ENCODE measurements around the gene RBMS1.

RBMS1 gene

GRCh38 chr2:160502478-160502877 is 8.9 kb upstream of the RBMS1 start:
- no peak overlapping the region for H3K4ac ChIP-seq (ENCODE audit: low read length)
- H4K91ac ChIP-seq (ENCODE audit: low read depth, low read length, poor library complexity): no peak overlapping the region
- no peak overlapping the region for H3K4me3 ChIP-seq (ENCODE audit: low read length in 2 of 2)
- no peak overlapping the region for H3K4me2 ChIP-seq (ENCODE audit: insufficient read depth, low read length, poor library complexity, severe bottlenecking)
- H3K23ac ChIP-seq (ENCODE audit: low read depth, low read length, poor library complexity): no peak overlapping the region
- H2BK15ac ChIP-seq (ENCODE audit: low read length): no peak overlapping the region
- H3K14ac ChIP-seq (ENCODE audit: low read length): no peak overlapping the region
- no peak overlapping the region for H4K8ac ChIP-seq (ENCODE audit: low read depth, low read length)
- no peak overlapping the region for H2BK120ac ChIP-seq (ENCODE audit: low read depth, low read length)
- no CpG with 5 or more reads among the region's 5 CpGs for WGBS, 2 donors (ENCODE audit: extremely low coverage in 2 of 2, insufficient read length in 2 of 2, insufficient replicate concordance in 1 of 2)
- H2BK12ac ChIP-seq (ENCODE audit: low read length): no peak overlapping the region
- H3K79me1 ChIP-seq (ENCODE audit: low read depth, low read length): no peaks in the 10 kb centered on the region
- no peak overlapping the region for H3K9ac ChIP-seq (ENCODE audit: low read depth, low read length, poor library complexity)
- no peaks in the 10 kb centered on the region for H3K27me3 ChIP-seq (ENCODE audit: control insufficient read depth in 3 of 3, insufficient read depth in 3 of 3, low read depth in 1 of 3, low read length in 3 of 3)
- H3K27ac ChIP-seq (replicated peaks; ENCODE audit: low read length): no peak overlapping the region
- H3K9me3 ChIP-seq (replicated peaks in 1 of 2; ENCODE audit: control insufficient read depth in 2 of 2, insufficient read depth in 1 of 2, low read depth in 1 of 2, low read length in 2 of 2): no peaks in the 10 kb centered on the region
- H3K18ac ChIP-seq (ENCODE audit: low read length): no peak overlapping the region
- H3K36me3 ChIP-seq (replicated peaks in 1 of 2; ENCODE audit: control insufficient read depth in 2 of 2, insufficient read depth in 2 of 2, low read length in 2 of 2): no peaks in the 10 kb centered on the region
- H3K4me1 ChIP-seq (ENCODE audit: control insufficient read depth in 2 of 2, insufficient read depth in 1 of 2, low read depth in 1 of 2, low read length in 2 of 2): no peaks in the 10 kb centered on the region
- H2BK5ac ChIP-seq (ENCODE audit: low read length): no peak overlapping the region
- DNase-seq (ENCODE audit: low spot score): no peak
- no peak overlapping the region for H2AFZ ChIP-seq (ENCODE audit: low read length)
- H2AK5ac ChIP-seq (ENCODE audit: low read depth, low read length): no peak overlapping the region

GRCh38 chr2:160501370-160501769 is 7.8 kb upstream of the RBMS1 start:
- Histone ChIP-seq H2AFZ (ENCODE audit: low read length) (no peak overlapping the region), H3K4me1 (ENCODE audit: control insufficient read depth in 2 of 2, insufficient read depth in 1 of 2, low read depth in 1 of 2, low read length in 2 of 2) (no peaks in the 10 kb centered on the region), H3K14ac (ENCODE audit: low read length) (no peak overlapping the region), H3K79me1 (ENCODE audit: low read depth, low read length) (no peaks in the 10 kb centered on the region), H3K18ac (ENCODE audit: low read length) (no peak overlapping the region), H3K4me2 (ENCODE audit: insufficient read depth, low read length, poor library complexity, severe bottlenecking) (no peak overlapping the region), H2AK5ac (ENCODE audit: low read depth, low read length) (no peak overlapping the region), H2BK12ac (ENCODE audit: low read length) (no peak overlapping the region), H3K27me3 (ENCODE audit: control insufficient read depth in 3 of 3, insufficient read depth in 3 of 3, low read depth in 1 of 3, low read length in 3 of 3) (no peaks in the 10 kb centered on the region), H3K4ac (ENCODE audit: low read length) (no peak overlapping the region), H4K8ac (ENCODE audit: low read depth, low read length) (no peak overlapping the region), H3K9ac (ENCODE audit: low read depth, low read length, poor library complexity) (no peak overlapping the region), H2BK15ac (ENCODE audit: low read length) (no peak overlapping the region), H3K4me3 (ENCODE audit: low read length in 2 of 2) (no peak overlapping the region), H2BK120ac (ENCODE audit: low read depth, low read length) (no peak overlapping the region), H3K9me3 (replicated peaks in 1 of 2; ENCODE audit: control insufficient read depth in 2 of 2, insufficient read depth in 1 of 2, low read depth in 1 of 2, low read length in 2 of 2) (no peaks in the 10 kb centered on the region), H3K36me3 (replicated peaks in 1 of 2; ENCODE audit: control insufficient read depth in 2 of 2, insufficient read depth in 2 of 2, low read length in 2 of 2) (no peaks in the 10 kb centered on the region), H2BK5ac (ENCODE audit: low read length) (no peak overlapping the region), H3K27ac (replicated peaks; ENCODE audit: low read length) (no peak overlapping the region), H3K23ac (ENCODE audit: low read depth, low read length, poor library complexity) (no peak overlapping the region), H4K91ac (ENCODE audit: low read depth, low read length, poor library complexity) (no peak overlapping the region)
- no CpG with 5 or more reads among the region's 1 CpG for WGBS, 2 donors (ENCODE audit: extremely low coverage in 2 of 2, insufficient read length in 2 of 2, insufficient replicate concordance in 1 of 2)
- no peak for DNase-seq (ENCODE audit: low spot score)

GRCh38 chr2:160499865-160500264 is 6.3 kb upstream of the RBMS1 start:
- Histone ChIP-seq H3K9me3 (replicated peaks in 1 of 2; ENCODE audit: control insufficient read depth in 2 of 2, insufficient read depth in 1 of 2, low read depth in 1 of 2, low read length in 2 of 2) (no peaks in the 10 kb centered on the region), H3K27me3 (ENCODE audit: control insufficient read depth in 3 of 3, insufficient read depth in 3 of 3, low read depth in 1 of 3, low read length in 3 of 3) (no peaks in the 10 kb centered on the region), H2BK15ac (ENCODE audit: low read length) (no peak overlapping the region), H3K14ac (ENCODE audit: low read length) (no peak overlapping the region), H3K4me2 (ENCODE audit: insufficient read depth, low read length, poor library complexity, severe bottlenecking) (no peak overlapping the region), H3K79me1 (ENCODE audit: low read depth, low read length) (no peaks in the 10 kb centered on the region), H4K8ac (ENCODE audit: low read depth, low read length) (no peak overlapping the region), H2BK5ac (ENCODE audit: low read length) (no peak overlapping the region), H3K18ac (ENCODE audit: low read length) (no peak overlapping the region), H3K4ac (ENCODE audit: low read length) (no peak overlapping the region), H3K36me3 (replicated peaks in 1 of 2; ENCODE audit: control insufficient read depth in 2 of 2, insufficient read depth in 2 of 2, low read length in 2 of 2) (no peaks in the 10 kb centered on the region), H4K91ac (ENCODE audit: low read depth, low read length, poor library complexity) (no peak overlapping the region), H2BK120ac (ENCODE audit: low read depth, low read length) (no peak overlapping the region), H3K23ac (ENCODE audit: low read depth, low read length, poor library complexity) (no peak overlapping the region), H3K4me3 (ENCODE audit: low read length in 2 of 2) (no peak overlapping the region), H2BK12ac (ENCODE audit: low read length) (no peak overlapping the region), H2AK5ac (ENCODE audit: low read depth, low read length) (no peak overlapping the region), H3K4me1 (ENCODE audit: control insufficient read depth in 2 of 2, insufficient read depth in 1 of 2, low read depth in 1 of 2, low read length in 2 of 2) (no peaks in the 10 kb centered on the region), H2AFZ (ENCODE audit: low read length) (no peak overlapping the region), H3K9ac (ENCODE audit: low read depth, low read length, poor library complexity) (no peak overlapping the region), H3K27ac (replicated peaks; ENCODE audit: low read length) (no peak overlapping the region)
- DNase-seq (ENCODE audit: low spot score): no peak
- WGBS, 2 donors (ENCODE audit: extremely low coverage in 2 of 2, insufficient read length in 2 of 2, insufficient replicate concordance in 1 of 2): no CpG with 5 or more reads among the region's 1 CpG

GRCh38 chr2:160498137-160498536 is 4.5 kb upstream of the RBMS1 start:
- Histone ChIP-seq H3K27me3 (ENCODE audit: control insufficient read depth in 3 of 3, insufficient read depth in 3 of 3, low read depth in 1 of 3, low read length in 3 of 3) (no peaks in the 10 kb centered on the region), H3K9ac (ENCODE audit: low read depth, low read length, poor library complexity) (no peak overlapping the region), H4K91ac (ENCODE audit: low read depth, low read length, poor library complexity) (no peak overlapping the region), H2AK5ac (ENCODE audit: low read depth, low read length) (no peak overlapping the region), H3K36me3 (replicated peaks in 1 of 2; ENCODE audit: control insufficient read depth in 2 of 2, insufficient read depth in 2 of 2, low read length in 2 of 2) (no peaks in the 10 kb centered on the region), H3K4me3 (ENCODE audit: low read length in 2 of 2) (no peak overlapping the region), H3K4me2 (ENCODE audit: insufficient read depth, low read length, poor library complexity, severe bottlenecking) (no peak overlapping the region), H2BK120ac (ENCODE audit: low read depth, low read length) (no peak overlapping the region), H4K8ac (ENCODE audit: low read depth, low read length) (no peak overlapping the region), H2BK5ac (ENCODE audit: low read length) (no peak overlapping the region), H2BK15ac (ENCODE audit: low read length) (no peak overlapping the region), H3K4me1 (ENCODE audit: control insufficient read depth in 2 of 2, insufficient read depth in 1 of 2, low read depth in 1 of 2, low read length in 2 of 2) (peaks cover 0 to 1% of the 10 kb centered on the region in 2 donors), H3K9me3 (replicated peaks in 1 of 2; ENCODE audit: control insufficient read depth in 2 of 2, insufficient read depth in 1 of 2, low read depth in 1 of 2, low read length in 2 of 2) (no peaks in the 10 kb centered on the region), H2BK12ac (ENCODE audit: low read length) (no peak overlapping the region), H3K23ac (ENCODE audit: low read depth, low read length, poor library complexity) (no peak overlapping the region), H3K27ac (replicated peaks; ENCODE audit: low read length) (no peak overlapping the region), H3K18ac (ENCODE audit: low read length) (no peak overlapping the region), H3K4ac (ENCODE audit: low read length) (no peak overlapping the region), H3K79me1 (ENCODE audit: low read depth, low read length) (no peaks in the 10 kb centered on the region), H3K14ac (ENCODE audit: low read length) (no peak overlapping the region), H2AFZ (ENCODE audit: low read length) (no peak overlapping the region)
- DNase-seq (ENCODE audit: low spot score): no peak
- no CpG with 5 or more reads among the region's 5 CpGs for WGBS, 2 donors (ENCODE audit: extremely low coverage in 2 of 2, insufficient read length in 2 of 2, insufficient replicate concordance in 1 of 2)
